Tibial nerve (tissue), 3 donors: ENCODE measurements around the gene RUNX1.

ENCODE experiments used
- POLR2A ChIP-seq, 2 donors: fragments of 450-650 bp; IDR thresholded peaks; one replicate each; pipeline ENCODE4 v1.6.1; 2017; ENCODE audit warnings: antibody characterized with exemption in 2 of 2, mild to moderate bottlenecking in 2 of 2, moderate library complexity in 2 of 2
- TF ChIP-seq, protein P1 (sequence below), 5 experiments: fragments of 200-600 bp in 3 of 5; fragments of 450-650 bp in 2 of 5; sonication (generic) in 3 of 5; IDR thresholded peaks; one replicate each; pipeline ENCODE4 v1.5.1; 2016 to 2019; ENCODE audit warnings: antibody characterized with exemption in 5 of 5, mild to moderate bottlenecking in 3 of 5, moderate library complexity in 2 of 5

DNA sequence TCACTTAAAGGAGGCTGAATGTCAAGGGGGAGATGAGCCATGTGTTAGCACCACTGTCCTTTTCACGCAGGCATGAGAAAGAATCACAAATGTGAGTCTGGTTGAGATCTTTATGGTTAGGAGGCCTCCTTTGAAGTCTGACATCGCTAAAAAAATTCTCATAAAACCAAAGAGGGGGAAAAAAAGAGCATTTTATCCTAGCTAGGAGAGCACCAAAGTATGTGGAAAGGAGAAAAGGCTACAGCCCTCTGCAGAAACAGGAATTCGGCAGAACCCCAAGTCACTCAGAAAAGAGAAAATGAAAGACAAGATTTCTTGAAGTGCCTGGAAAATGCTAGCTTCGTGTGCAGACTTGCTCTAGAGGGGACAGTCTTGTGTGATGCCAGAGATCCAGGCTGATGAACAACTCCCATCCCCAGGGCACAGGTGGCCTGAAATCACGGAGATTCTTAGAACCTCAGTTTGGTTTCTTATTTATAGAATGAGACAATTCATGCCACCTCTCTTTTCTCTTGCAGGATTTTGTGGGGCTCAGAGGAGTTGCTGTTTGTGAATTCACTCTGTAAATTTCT, 61.5 kb downstream of the RUNX1 start:
- TF ChIP-seq, protein P1, sequence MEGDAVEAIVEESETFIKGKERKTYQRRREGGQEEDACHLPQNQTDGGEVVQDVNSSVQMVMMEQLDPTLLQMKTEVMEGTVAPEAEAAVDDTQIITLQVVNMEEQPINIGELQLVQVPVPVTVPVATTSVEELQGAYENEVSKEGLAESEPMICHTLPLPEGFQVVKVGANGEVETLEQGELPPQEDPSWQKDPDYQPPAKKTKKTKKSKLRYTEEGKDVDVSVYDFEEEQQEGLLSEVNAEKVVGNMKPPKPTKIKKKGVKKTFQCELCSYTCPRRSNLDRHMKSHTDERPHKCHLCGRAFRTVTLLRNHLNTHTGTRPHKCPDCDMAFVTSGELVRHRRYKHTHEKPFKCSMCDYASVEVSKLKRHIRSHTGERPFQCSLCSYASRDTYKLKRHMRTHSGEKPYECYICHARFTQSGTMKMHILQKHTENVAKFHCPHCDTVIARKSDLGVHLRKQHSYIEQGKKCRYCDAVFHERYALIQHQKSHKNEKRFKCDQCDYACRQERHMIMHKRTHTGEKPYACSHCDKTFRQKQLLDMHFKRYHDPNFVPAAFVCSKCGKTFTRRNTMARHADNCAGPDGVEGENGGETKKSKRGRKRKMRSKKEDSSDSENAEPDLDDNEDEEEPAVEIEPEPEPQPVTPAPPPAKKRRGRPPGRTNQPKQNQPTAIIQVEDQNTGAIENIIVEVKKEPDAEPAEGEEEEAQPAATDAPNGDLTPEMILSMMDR (IDR thresholded peaks at IDR 0.05): no peak
- no peak for TF ChIP-seq POLR2A (IDR thresholded peaks at IDR 0.05)
